ENCODE results near the gene EXOSC10.

GRCh38 chr1:11132563-11133293 is 33.1 kb upstream of the EXOSC10 start:
- TF ChIP-seq POLR2A (IDR thresholded peaks at IDR 0.05; ENCODE audit: low read depth, low read length), result no peak
- no peak for TF ChIP-seq POLR2AphosphoS5 (IDR thresholded peaks at IDR 0.05; ENCODE audit: low read depth, low read length)

Measured in GM12891 (cell line).